Measurements from ENCODE around the gene CDC42.

Gene CDC42

DNA sequence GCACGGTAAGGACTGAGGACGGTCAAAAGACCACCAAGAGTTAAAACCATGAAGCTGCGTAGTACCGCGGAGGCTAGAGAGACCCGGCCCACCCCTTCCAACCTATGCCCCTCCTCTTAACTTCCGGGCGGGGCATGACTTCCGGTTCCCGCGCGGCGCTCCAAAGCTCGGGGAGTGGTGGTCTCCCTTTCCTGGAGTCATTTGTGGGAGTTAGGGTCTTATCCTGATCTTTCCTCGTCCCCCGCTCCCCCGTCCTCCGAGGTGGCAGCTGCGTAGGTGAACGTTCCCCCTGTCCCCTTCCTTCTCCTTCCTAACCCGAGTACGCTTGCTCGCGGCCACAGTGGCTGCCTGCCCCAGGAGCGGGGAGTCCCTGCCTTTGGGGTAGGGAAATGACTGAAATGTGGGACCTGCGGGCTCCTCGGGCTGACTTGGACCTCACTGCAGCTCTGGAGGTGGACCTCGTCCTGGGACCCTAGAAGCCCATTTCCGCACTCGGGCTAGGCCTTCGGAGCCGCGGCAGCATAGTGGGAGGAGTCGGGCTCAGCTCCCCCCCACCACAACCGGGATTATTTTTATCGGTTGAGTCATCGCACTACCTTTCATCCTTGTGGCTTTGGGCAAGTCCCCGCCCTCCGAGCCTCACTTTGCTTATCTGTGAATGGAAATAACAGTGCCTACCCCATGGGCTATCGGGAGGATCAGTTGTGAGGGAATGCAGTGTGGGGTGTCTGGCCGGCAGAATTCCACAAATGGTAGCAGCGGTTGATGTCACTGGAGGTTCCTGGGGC is 26.9 kb upstream of the CDC42 start:
- Histone ChIP-seq H3K4me2 (ENCODE audit: low read length) (peak overlapping the region; percentile 83), H3K18ac (ENCODE audit: low read length) (peak overlapping the region; percentile 85), H4K12ac (ENCODE audit: low read depth, low read length) (peak overlapping the region; percentile 55), H4K91ac (ENCODE audit: low read depth, low read length) (peak overlapping the region; percentile 91), H3K27ac (ENCODE audit: low read depth, low read length) (peak overlapping the region; percentile 94), H2BK5ac (ENCODE audit: low read depth, low read length, poor library complexity) (peak overlapping the region; percentile 82), H2BK12ac (ENCODE audit: low read length) (no peak overlapping the region), H3K4ac (ENCODE audit: low read depth, low read length) (peak overlapping the region; percentile 11), H3K4me1 (ENCODE audit: control insufficient read depth in 1 of 2, insufficient read depth in 2 of 2, low read length in 2 of 2) (peaks cover 8 to 10% of the 10 kb centered on the region in 2 experiments), H3K79me2 (ENCODE audit: control insufficient read depth, insufficient read depth, low read length, poor library complexity) (peaks cover 6% of the 10 kb centered on the region), H2AK5ac (ENCODE audit: low read length) (peak overlapping the region; percentile 20), H3K23ac (ENCODE audit: low read length) (no peak overlapping the region), H2BK120ac (ENCODE audit: insufficient read depth, low read length, poor library complexity) (peak overlapping the region; percentile 79), H3K79me1 (ENCODE audit: low read length) (peaks cover 10% of the 10 kb centered on the region), H4K8ac (ENCODE audit: low read depth, low read length) (peak overlapping the region; percentile 92), H3K9me3 (ENCODE audit: insufficient read depth, low read depth, low read length) (peaks cover 2% of the 10 kb centered on the region), H2AFZ (ENCODE audit: insufficient read depth, low read length, poor library complexity) (peak overlapping the region; percentile 96), H3K27me3 (ENCODE audit: insufficient read depth, low read length) (no peaks in the 10 kb centered on the region), H3K4me3 (ENCODE audit: low read depth, low read length) (peak overlapping the region; percentile 99), H3K36me3 (ENCODE audit: control insufficient read depth in 1 of 2, insufficient read depth in 2 of 2, low read length in 2 of 2) (no peaks in the 10 kb centered on the region), H3K14ac (ENCODE audit: low read length) (peak overlapping the region; percentile 79), H3K9ac (ENCODE audit: low read length) (peak overlapping the region; percentile 98)
- WGBS (ENCODE audit: extremely low coverage, insufficient coverage, insufficient read length): no CpG with 5 or more reads among the region's 42 CpGs
- DNase-seq: peak; percentile 75 to 79

DNA sequence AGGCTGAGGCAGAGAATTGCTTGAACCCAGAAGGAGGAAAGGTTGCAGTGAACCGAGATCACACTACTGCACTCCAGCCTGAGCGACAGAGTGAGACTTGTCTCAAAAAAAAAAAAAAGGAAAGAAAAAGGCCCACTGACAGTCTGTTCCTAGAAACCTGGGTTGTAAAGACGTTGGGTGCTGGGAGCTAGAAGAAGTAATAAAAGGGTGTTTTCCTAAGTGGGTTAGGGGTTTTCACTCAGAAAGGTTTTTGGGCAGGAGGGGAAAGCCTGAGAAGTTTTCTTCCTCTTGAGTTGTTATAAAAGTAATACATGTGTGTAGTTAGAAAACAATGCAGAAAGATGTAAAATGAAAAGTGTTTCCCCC is 25.6 kb upstream of the CDC42 start:
- H2BK120ac ChIP-seq (ENCODE audit: insufficient read depth, low read length, poor library complexity): no peak overlapping the region
- WGBS (ENCODE audit: extremely low coverage, insufficient coverage, insufficient read length): no CpG with 5 or more reads among the region's 3 CpGs
- no peak overlapping the region for H3K4me3 ChIP-seq (ENCODE audit: low read depth, low read length)
- peaks cover 6% of the 10 kb centered on the region for H3K79me2 ChIP-seq (ENCODE audit: control insufficient read depth, insufficient read depth, low read length, poor library complexity)
- H3K9ac ChIP-seq (ENCODE audit: low read length): no peak overlapping the region
- peaks cover 2% of the 10 kb centered on the region for H3K9me3 ChIP-seq (ENCODE audit: insufficient read depth, low read depth, low read length)
- H4K8ac ChIP-seq (ENCODE audit: low read depth, low read length): no peak overlapping the region
- DNase-seq: no peak
- H3K27ac ChIP-seq (ENCODE audit: low read depth, low read length): no peak overlapping the region
- no peak overlapping the region for H3K23ac ChIP-seq (ENCODE audit: low read length)
- H3K14ac ChIP-seq (ENCODE audit: low read length): no peak overlapping the region
- no peak overlapping the region for H2BK12ac ChIP-seq (ENCODE audit: low read length)
- H3K4me2 ChIP-seq (ENCODE audit: low read length): no peak overlapping the region
- H2AFZ ChIP-seq (ENCODE audit: insufficient read depth, low read length, poor library complexity): no peak overlapping the region
- H3K18ac ChIP-seq (ENCODE audit: low read length): no peak overlapping the region
- H3K4me1 ChIP-seq (ENCODE audit: control insufficient read depth in 1 of 2, insufficient read depth in 2 of 2, low read length in 2 of 2): peaks cover 9 to 15% of the 10 kb centered on the region in 2 experiments
- no peaks in the 10 kb centered on the region for H3K27me3 ChIP-seq (ENCODE audit: insufficient read depth, low read length)
- H2AK5ac ChIP-seq (ENCODE audit: low read length): no peak overlapping the region
- no peak overlapping the region for H3K4ac ChIP-seq (ENCODE audit: low read depth, low read length)
- no peak overlapping the region for H4K12ac ChIP-seq (ENCODE audit: low read depth, low read length)
- H2BK5ac ChIP-seq (ENCODE audit: low read depth, low read length, poor library complexity): no peak overlapping the region
- no peak overlapping the region for H4K91ac ChIP-seq (ENCODE audit: low read depth, low read length)
- peaks cover 10% of the 10 kb centered on the region for H3K79me1 ChIP-seq (ENCODE audit: low read length)
- no peaks in the 10 kb centered on the region for H3K36me3 ChIP-seq (ENCODE audit: control insufficient read depth in 1 of 2, insufficient read depth in 2 of 2, low read length in 2 of 2)

DNA sequence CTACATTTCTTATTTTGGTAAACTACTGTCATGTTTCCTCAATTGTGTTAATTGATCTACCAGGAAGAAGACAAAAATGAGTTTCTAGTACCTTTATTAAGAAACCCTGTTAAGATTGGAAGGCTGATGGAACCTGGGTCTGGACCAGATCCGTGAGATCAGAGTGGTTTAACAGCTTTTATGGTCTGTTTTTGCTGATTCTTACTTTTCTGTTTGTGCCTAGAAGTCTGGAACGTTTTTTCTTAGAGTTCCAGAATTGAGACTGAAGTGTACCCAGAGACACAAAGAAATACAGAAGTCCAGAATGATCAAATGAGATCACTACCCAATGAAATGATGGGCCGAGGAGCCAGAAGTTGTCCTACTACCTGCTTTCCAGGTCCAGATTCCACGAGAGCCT is 22.5 kb upstream of the CDC42 start:
- no peak overlapping the region for H2AFZ ChIP-seq (ENCODE audit: insufficient read depth, low read length, poor library complexity)

DNA sequence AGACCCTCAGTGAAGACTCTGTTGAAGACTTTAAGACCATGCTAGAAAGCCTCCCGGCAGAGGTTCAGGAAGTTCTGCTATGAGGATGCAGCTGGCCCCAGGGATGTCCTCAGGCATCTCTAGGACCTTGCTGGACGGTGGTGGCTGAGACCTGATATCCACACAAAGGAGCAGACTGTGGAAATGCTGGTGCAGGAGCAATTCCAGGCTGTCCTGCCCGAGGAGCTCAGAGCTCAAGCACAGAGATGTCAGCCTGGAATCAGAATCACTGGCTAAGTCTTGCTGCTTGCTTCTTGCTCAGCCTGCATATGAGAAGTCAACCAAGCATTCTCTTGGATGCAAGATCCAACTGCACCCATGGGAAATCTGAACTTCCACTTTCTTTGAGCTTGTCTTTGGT is 22.0 kb upstream of the CDC42 start:
- H2BK12ac ChIP-seq (ENCODE audit: low read length): no peak overlapping the region
- H3K4me1 ChIP-seq (ENCODE audit: control insufficient read depth in 1 of 2, insufficient read depth in 2 of 2, low read length in 2 of 2): peaks cover 8 to 12% of the 10 kb centered on the region in 2 experiments
- H3K23ac ChIP-seq (ENCODE audit: low read length): no peak overlapping the region
- H3K14ac ChIP-seq (ENCODE audit: low read length): no peak overlapping the region
- no peak overlapping the region for H3K18ac ChIP-seq (ENCODE audit: low read length)
- DNase-seq: peak; percentile 19 to 56
- H2AK5ac ChIP-seq (ENCODE audit: low read length): no peak overlapping the region
- no peak overlapping the region for H3K9ac ChIP-seq (ENCODE audit: low read length)
- WGBS (ENCODE audit: extremely low coverage, insufficient coverage, insufficient read length): no CpG with 5 or more reads among the region's 3 CpGs
- H3K36me3 ChIP-seq (ENCODE audit: control insufficient read depth in 1 of 2, insufficient read depth in 2 of 2, low read length in 2 of 2): no peaks in the 10 kb centered on the region
- no peak overlapping the region for H3K4me2 ChIP-seq (ENCODE audit: low read length)
- H3K4me3 ChIP-seq (ENCODE audit: low read depth, low read length): no peak overlapping the region
- no peak overlapping the region for H4K8ac ChIP-seq (ENCODE audit: low read depth, low read length)
- H3K4ac ChIP-seq (ENCODE audit: low read depth, low read length): no peak overlapping the region
- H2BK120ac ChIP-seq (ENCODE audit: insufficient read depth, low read length, poor library complexity): no peak overlapping the region
- peaks cover 2% of the 10 kb centered on the region for H3K79me2 ChIP-seq (ENCODE audit: control insufficient read depth, insufficient read depth, low read length, poor library complexity)
- peak overlapping the region; percentile 28 for H4K91ac ChIP-seq (ENCODE audit: low read depth, low read length)
- H2BK5ac ChIP-seq (ENCODE audit: low read depth, low read length, poor library complexity): no peak overlapping the region
- H4K12ac ChIP-seq (ENCODE audit: low read depth, low read length): no peak overlapping the region
- H2AFZ ChIP-seq (ENCODE audit: insufficient read depth, low read length, poor library complexity): no peak overlapping the region
- H3K79me1 ChIP-seq (ENCODE audit: low read length): peaks cover 3% of the 10 kb centered on the region
- H3K27me3 ChIP-seq (ENCODE audit: insufficient read depth, low read length): no peaks in the 10 kb centered on the region
- H3K9me3 ChIP-seq (ENCODE audit: insufficient read depth, low read depth, low read length): peaks cover 1% of the 10 kb centered on the region
- H3K27ac ChIP-seq (ENCODE audit: low read depth, low read length): no peak overlapping the region

More for the DNA sequence above, 22.5 kb upstream of the CDC42 start:
- Histone ChIP-seq H3K18ac (ENCODE audit: low read length) (no peak overlapping the region), H3K23ac (ENCODE audit: low read length) (no peak overlapping the region), H3K14ac (ENCODE audit: low read length) (no peak overlapping the region), H3K9me3 (ENCODE audit: insufficient read depth, low read depth, low read length) (peaks cover 2% of the 10 kb centered on the region), H4K12ac (ENCODE audit: low read depth, low read length) (no peak overlapping the region), H4K8ac (ENCODE audit: low read depth, low read length) (no peak overlapping the region), H3K27me3 (ENCODE audit: insufficient read depth, low read length) (no peaks in the 10 kb centered on the region), H2AK5ac (ENCODE audit: low read length) (no peak overlapping the region), H2BK120ac (ENCODE audit: insufficient read depth, low read length, poor library complexity) (no peak overlapping the region), H2BK5ac (ENCODE audit: low read depth, low read length, poor library complexity) (no peak overlapping the region), H4K91ac (ENCODE audit: low read depth, low read length) (no peak overlapping the region), H3K27ac (ENCODE audit: low read depth, low read length) (no peak overlapping the region), H3K4me1 (ENCODE audit: control insufficient read depth in 1 of 2, insufficient read depth in 2 of 2, low read length in 2 of 2) (peaks cover 8 to 12% of the 10 kb centered on the region in 2 experiments), H3K36me3 (ENCODE audit: control insufficient read depth in 1 of 2, insufficient read depth in 2 of 2, low read length in 2 of 2) (no peaks in the 10 kb centered on the region), H3K4me3 (ENCODE audit: low read depth, low read length) (no peak overlapping the region), H2BK12ac (ENCODE audit: low read length) (no peak overlapping the region), H3K4ac (ENCODE audit: low read depth, low read length) (no peak overlapping the region), H3K79me2 (ENCODE audit: control insufficient read depth, insufficient read depth, low read length, poor library complexity) (peaks cover 3% of the 10 kb centered on the region), H3K9ac (ENCODE audit: low read length) (no peak overlapping the region), H3K79me1 (ENCODE audit: low read length) (peaks cover 5% of the 10 kb centered on the region), H3K4me2 (ENCODE audit: low read length) (no peak overlapping the region)
- WGBS (ENCODE audit: extremely low coverage, insufficient coverage, insufficient read length): no CpG with 5 or more reads among the region's 4 CpGs
- DNase-seq: no peak
